H9 (cell line): ENCODE results near the gene TMEM270. TPM values are rescaled to one million over a fixed set of nuclear protein-coding genes. Genes with fewer than 3 reads are reported as not detected.
A peak's percentile ranks its signal among the peaks of the same experiment; 100 is the strongest.

Experiments
- DNase-seq: peaks from one replicate; pipeline ENCODE4 v3.0.0-alpha.2; 2017
- H2AFZ ChIP-seq: one replicate; pipeline ENCODE4 v1.6.1; 2013; ENCODE audit warnings: mild to moderate bottlenecking, low read length, control low read depth, moderate library complexity
- H2AK5ac ChIP-seq: 2 replicates; pipeline ENCODE4 v1.6.1; 2013; ENCODE audit warnings: low read length, control low read depth, mixed read lengths; ENCODE audit not compliant: insufficient read length
- H2BK120ac ChIP-seq: one replicate; pipeline ENCODE4 v1.6.1; 2013; ENCODE audit warnings: low read depth, mild to moderate bottlenecking, low read length, control low read depth, inconsistent platforms; ENCODE audit not compliant: poor library complexity, severe bottlenecking
- H2BK12ac ChIP-seq: 2 replicates; pipeline ENCODE4 v1.6.1; 2013; ENCODE audit warnings: low read length, control low read depth, mixed read lengths, low read depth; ENCODE audit not compliant: insufficient read length
- H2BK15ac ChIP-seq: 2 replicates; pipeline ENCODE4 v1.6.1; 2013; ENCODE audit warnings: low read depth, low read length, control low read depth
- H2BK20ac ChIP-seq: one replicate; pipeline ENCODE4 v1.6.1; 2013; ENCODE audit warnings: low read depth, mild to moderate bottlenecking, low read length, control low read depth, inconsistent platforms; ENCODE audit not compliant: poor library complexity, severe bottlenecking
- H2BK5ac ChIP-seq: 2 replicates; pipeline ENCODE4 v1.6.1; 2013; ENCODE audit warnings: low read length, control low read depth, mixed read lengths; ENCODE audit not compliant: insufficient read length
- H3K14ac ChIP-seq: 2 replicates; pipeline ENCODE4 v1.6.1; 2013; ENCODE audit warnings: low read length, control low read depth; ENCODE audit not compliant: insufficient read depth
- H3K18ac ChIP-seq: 2 replicates; pipeline ENCODE4 v1.6.1; 2013; ENCODE audit warnings: low read depth, mild to moderate bottlenecking, mixed read lengths, low read length, control low read depth; ENCODE audit not compliant: insufficient read length
- H3K23ac ChIP-seq: 2 replicates; pipeline ENCODE4 v1.6.1; 2013; ENCODE audit warnings: low read length, control low read depth, mixed read lengths, low read depth; ENCODE audit not compliant: insufficient read length
- H3K23me2 ChIP-seq: 2 replicates; pipeline ENCODE4 v1.6.1; 2013; ENCODE audit warnings: low read depth, mild to moderate bottlenecking, mixed read lengths, low read length, control low read depth; ENCODE audit not compliant: insufficient read length, poor library complexity, severe bottlenecking
- H3K27ac ChIP-seq: 2 replicates; pipeline ENCODE4 v1.5.1; 2013; ENCODE audit warnings: low read length, control low read depth, mixed read lengths, low read depth; ENCODE audit not compliant: insufficient read length
- H3K27me3 ChIP-seq: 2 replicates; pipeline ENCODE4 v1.6.1; 2013; ENCODE audit warnings: low read length, control low read depth, inconsistent platforms; ENCODE audit not compliant: insufficient read depth
- H3K4ac ChIP-seq: 2 replicates; pipeline ENCODE4 v1.6.1; 2013; ENCODE audit warnings: low read depth, mild to moderate bottlenecking, control low read depth, inconsistent platforms, low read length, moderate library complexity
- H3K4me1 ChIP-seq: 2 replicates; pipeline ENCODE4 v1.6.1; 2013; ENCODE audit warnings: low read length, control low read depth, inconsistent platforms; ENCODE audit not compliant: insufficient read depth
- H3K4me2 ChIP-seq: 2 replicates; pipeline ENCODE4 v1.6.1; 2013; ENCODE audit warnings: low read length, control low read depth, mixed read lengths; ENCODE audit not compliant: insufficient read length, insufficient read depth
- H3K56ac ChIP-seq: 2 replicates; pipeline ENCODE4 v1.6.1; 2013; ENCODE audit warnings: low read depth, mild to moderate bottlenecking, mixed read lengths, low read length, control low read depth; ENCODE audit not compliant: insufficient read length
- H3K79me1 ChIP-seq: 2 replicates; pipeline ENCODE4 v1.6.1; 2013; ENCODE audit warnings: low read depth, mild to moderate bottlenecking, moderate library complexity, low read length, control low read depth, inconsistent platforms; ENCODE audit not compliant: insufficient read depth, poor library complexity, severe bottlenecking
- H3K79me2 ChIP-seq: 2 replicates; pipeline ENCODE4 v1.6.1; 2013; ENCODE audit warnings: low read length, control low read depth, inconsistent platforms; ENCODE audit not compliant: insufficient read depth
- H3K9ac ChIP-seq: 2 replicates; pipeline ENCODE4 v1.6.1; 2013; ENCODE audit warnings: low read length, control low read depth, mixed read lengths; ENCODE audit not compliant: insufficient read length; ENCODE audit errors: extremely low read depth
- H3K9me3 ChIP-seq: one replicate; pipeline ENCODE4 v1.6.1; 2013; ENCODE audit warnings: low read depth, low read length, inconsistent platforms; ENCODE audit not compliant: control insufficient read depth
- H3T11ph ChIP-seq: one replicate; pipeline ENCODE4 v1.6.1; 2013; ENCODE audit warnings: mild to moderate bottlenecking, low read length, control low read depth, inconsistent platforms
- H4K20me1 ChIP-seq: one replicate; pipeline ENCODE4 v1.6.1; 2013; ENCODE audit not compliant: control insufficient read depth, insufficient read length, insufficient read depth
- H4K5ac ChIP-seq: 2 replicates; pipeline ENCODE4 v1.6.1; 2013; ENCODE audit warnings: low read depth, mild to moderate bottlenecking, mixed read lengths, low read length, control low read depth; ENCODE audit not compliant: insufficient read length
- H4K8ac ChIP-seq: replicated peaks from 2 replicates; pipeline ENCODE4 v1.6.1; 2013; ENCODE audit warnings: low read length, control low read depth, mixed read lengths, low read depth; ENCODE audit not compliant: insufficient read length
- H4K91ac ChIP-seq: 2 replicates; pipeline ENCODE4 v1.6.1; 2013; ENCODE audit warnings: low read depth, mild to moderate bottlenecking, moderate library complexity, mixed read lengths, low read length, control low read depth; ENCODE audit not compliant: insufficient read length
- H3K27ac Mint-ChIP-seq, 3 experiments: 2 replicates in 2 of 3; 3 replicates in 1 of 3; pipeline ENCODE4 v1.8.0; 2020 to 2021; ENCODE audit warnings: mixed read lengths in 3 of 3, mild to moderate bottlenecking in 1 of 3, moderate library complexity in 1 of 3
- H3K27me3 Mint-ChIP-seq: 2 replicates; pipeline ENCODE4 v1.8.0; 2021; ENCODE audit warnings: low read depth, mild to moderate bottlenecking, moderate library complexity, mixed read lengths
- H3K36me3 Mint-ChIP-seq, 3 experiments: 2 replicates in 2 of 3; 3 replicates in 1 of 3; pipeline ENCODE4 v1.8.0; 2020 to 2021; ENCODE audit warnings: low read depth in 3 of 3, mixed read lengths in 3 of 3; ENCODE audit not compliant: insufficient read depth in 1 of 3
- H3K4me1 Mint-ChIP-seq, 2 experiments: 2 replicates each; pipeline ENCODE4 v1.8.0; 2020; ENCODE audit warnings: mixed read lengths in 2 of 2
- H3K4me3 Mint-ChIP-seq, 2 experiments: 2 replicates in 1 of 2; 3 replicates in 1 of 2; pipeline ENCODE4 v1.8.0; 2020 to 2021; ENCODE audit warnings: mild to moderate bottlenecking in 2 of 2, mixed read lengths in 2 of 2, moderate library complexity in 1 of 2
- H3K9me3 Mint-ChIP-seq, 2 experiments: 2 replicates in 1 of 2; 3 replicates in 1 of 2; pipeline ENCODE4 v1.8.0; 2020; ENCODE audit warnings: mild to moderate bottlenecking in 2 of 2, mixed read lengths in 2 of 2, moderate library complexity in 1 of 2
- CTCF ChIP-seq: fragments of 200-600 bp; sonication (generic); conservative IDR thresholded peaks from 3 replicates; pipeline ENCODE4 v1.8.0; 2021; ENCODE audit warnings: antibody characterized with exemption, mild to moderate bottlenecking
- WGBS: extraction: QIAGEN DNeasy Blood & Tissue Kit; methylation state at CpG from one replicate; pipeline ENCODE4 v1.1.7; 2013; ENCODE audit warnings: missing lambda C conversion rate, low lambda C conversion rate, mixed read lengths; ENCODE audit not compliant: insufficient read length; ENCODE audit errors: extremely low coverage; 5-methylcytosine and 5-hydroxymethylcytosine counted together
- total RNA-seq: library from RNA; stranded (reverse); gene quantifications from 2 replicates; pipeline ENCODE4 v1.2.1, GENCODE V29; 2021

TMEM270 gene
- total RNA-seq, 1 experiment from 2014 or later: not detected

GRCh38 chr7:73831584-73831833 lies 29.4 kb upstream of the TMEM270 start:
- H4K5ac ChIP-seq: peak overlapping the region; percentile 60
- H3K9ac ChIP-seq: peak overlapping the region; percentile 70
- H3K27me3 ChIP-seq: no peaks in the 10 kb centered on the region
- no peaks in the 10 kb centered on the region for H3K79me2 ChIP-seq
- H4K20me1 ChIP-seq: no peaks in the 10 kb centered on the region
- H3K23me2 ChIP-seq: peaks cover 9% of the 10 kb centered on the region
- peaks cover 12% of the 10 kb centered on the region; the same call in 1 of the 2 replicates for H3K27me3 Mint-ChIP-seq
- peak overlapping the region; percentile 50 for H3K4me2 ChIP-seq
- H3K23ac ChIP-seq: no peak overlapping the region
- peak overlapping the region; percentile 2 for H2BK5ac ChIP-seq
- H3K9me3 Mint-ChIP-seq: peaks cover 0 to 4% of the 10 kb centered on the region in 2 experiments; a peak in 3 of 5 replicates
- peaks cover 17% of the 10 kb centered on the region for H3K4me1 ChIP-seq
- peak overlapping the region; percentile 63 for H3K27ac ChIP-seq
- peak overlapping the region; percentile 31; the same call in 1 of the 2 replicates for H3K4ac ChIP-seq
- no peak overlapping the region for H2BK20ac ChIP-seq
- H3K9me3 ChIP-seq: no peaks in the 10 kb centered on the region
- H2AK5ac ChIP-seq: no peak overlapping the region
- H3T11ph ChIP-seq: no peak overlapping the region
- H2BK120ac ChIP-seq: no peak overlapping the region
- peak overlapping the region; percentile 61 for H4K91ac ChIP-seq
- H3K27ac Mint-ChIP-seq: peak overlapping the region; percentile 86 to 99 (median 96); a peak in 5 of 7 replicates
- peaks cover 2 to 7% (median 5%) of the 10 kb centered on the region in 3 experiments; a peak in 4 of 7 replicates for H3K36me3 Mint-ChIP-seq
- H3K56ac ChIP-seq: no peak overlapping the region
- no peak for DNase-seq
- TF ChIP-seq CTCF: no peak
- peak overlapping the region; percentile 43 for H2BK12ac ChIP-seq
- H3K14ac ChIP-seq: peak overlapping the region; percentile 40
- no peak overlapping the region for H4K8ac ChIP-seq
- H3K18ac ChIP-seq: peak overlapping the region; percentile 82
- peaks cover 65 to 71% of the 10 kb centered on the region in 2 experiments for H3K4me1 Mint-ChIP-seq
- no CpG with 5 or more reads among the region's 16 CpGs for WGBS
- no peak overlapping the region for H2BK15ac ChIP-seq
- H3K4me3 Mint-ChIP-seq: peak overlapping the region; percentile 59 to 71; a peak in 3 of 5 replicates
- no peak overlapping the region for H2AFZ ChIP-seq
- H3K79me1 ChIP-seq: no peaks in the 10 kb centered on the region
